Caco-2 (cell line): Measurements from ENCODE around the gene GRIK4. TPM values are rescaled to one million over a fixed set of nuclear protein-coding genes. Genes with fewer than 3 reads are reported as not detected.

Experiments used
- BruUV-seq: library from RNA; stranded (reverse); fragments of 400-500 nt; replicated peaks from 2 replicates; lab custom pipeline; 2021; lab: Mats Ljungman, UMichigan
- CTCF ChIA-PET: fragments of 300-600 bp; sonication (Branson Sonifier 250); formaldehyde crosslinking; loops from one replicate; lab custom pipeline; 2022; ENCODE audit warnings: antibody characterized with exemption; lab: Charles Lee
- POLR2A ChIA-PET: fragments of 300-600 bp; sonication (Branson Sonifier 250); formaldehyde crosslinking; loops from one replicate; lab custom pipeline; 2022; ENCODE audit warnings: antibody characterized with exemption; lab: Charles Lee
- DNase-seq, 2 experiments: peaks; one replicate each; pipeline versions ENCODE4 v3.0.0 to v3.0.0-alpha.2; 2020 to 2022
- H3K27me3 ChIP-seq: replicated peaks from 2 replicates; pipeline ENCODE4 v1.6.0; 2011; ENCODE audit warnings: low read length; ENCODE audit not compliant: control insufficient read depth, insufficient read depth
- H3K36me3 ChIP-seq: 2 replicates; pipeline ENCODE4 v1.5.1; 2011; ENCODE audit warnings: low read length; ENCODE audit not compliant: control insufficient read depth, insufficient read depth
- H3K4me1 ChIP-seq: fragments of 250-450 bp; sonication (Bioruptor Pico); 2 replicates; pipeline ENCODE4 v1.5.1; 2020; ENCODE audit warnings: mild to moderate bottlenecking
- H3K4me3 ChIP-seq: 2 replicates; pipeline ENCODE4 v1.5.1; 2011; ENCODE audit warnings: low read depth, mild to moderate bottlenecking, control low read depth, low read length
- H3K9me3 ChIP-seq: fragments of 250-450 bp; sonication (Bioruptor Pico); 2 replicates; pipeline ENCODE4 v1.5.1; 2020; ENCODE audit warnings: mild to moderate bottlenecking, moderate library complexity
- H3K27ac Mint-ChIP-seq: one replicate; pipeline ENCODE4 v1.8.0; 2022; ENCODE audit warnings: mixed read lengths; ENCODE audit not compliant: unreplicated experiment
- H3K27me3 Mint-ChIP-seq: one replicate; pipeline ENCODE4 v1.8.0; 2022; ENCODE audit warnings: mixed read lengths; ENCODE audit not compliant: insufficient read depth, unreplicated experiment
- H3K36me3 Mint-ChIP-seq: one replicate; pipeline ENCODE4 v1.8.0; 2022; ENCODE audit warnings: mild to moderate bottlenecking, mixed read lengths; ENCODE audit not compliant: insufficient read depth, unreplicated experiment
- H3K4me1 Mint-ChIP-seq: one replicate; pipeline ENCODE4 v1.8.0; 2022; ENCODE audit warnings: low read depth, mixed read lengths; ENCODE audit not compliant: unreplicated experiment
- H3K4me3 Mint-ChIP-seq: one replicate; pipeline ENCODE4 v1.8.0; 2022; ENCODE audit warnings: mild to moderate bottlenecking, moderate library complexity, mixed read lengths; ENCODE audit not compliant: unreplicated experiment
- H3K9me3 Mint-ChIP-seq: one replicate; pipeline ENCODE4 v1.8.0; 2022; ENCODE audit warnings: mixed read lengths; ENCODE audit not compliant: unreplicated experiment
- intact Hi-C: fragments of 100-400 bp; cut with micrococcal nuclease; formaldehyde crosslinking; loops from one replicate; pipeline ENCODE4 v1.10.0; 2022; ENCODE audit not compliant: unreplicated experiment
- total RNA-seq: library from RNA; stranded (reverse); gene quantifications from 2 replicates; pipeline ENCODE4 v1.2.3, GENCODE V29; 2022
- TF ChIP-seq, protein P1 (sequence below), 2 experiments: fragments of 200-600 bp in 1 of 2; IDR thresholded peaks; 1 replicate in 1 of 2; 2 replicates in 1 of 2; pipeline versions ENCODE4 v1.5.1 to v1.8.0; 2011 to 2022; ENCODE audit warnings: antibody characterized with exemption in 1 of 2, control low read depth in 1 of 2, inconsistent platforms in 1 of 2, low read depth in 1 of 2, low read length in 1 of 2, mild to moderate bottlenecking in 1 of 2, moderate library complexity in 1 of 2; ENCODE audit not compliant: insufficient read depth in 1 of 2, severe bottlenecking in 1 of 2, unreplicated experiment in 1 of 2

GRIK4 gene
- total RNA-seq, 1 experiment from 2014 or later: 2.0 TPM

DNA sequence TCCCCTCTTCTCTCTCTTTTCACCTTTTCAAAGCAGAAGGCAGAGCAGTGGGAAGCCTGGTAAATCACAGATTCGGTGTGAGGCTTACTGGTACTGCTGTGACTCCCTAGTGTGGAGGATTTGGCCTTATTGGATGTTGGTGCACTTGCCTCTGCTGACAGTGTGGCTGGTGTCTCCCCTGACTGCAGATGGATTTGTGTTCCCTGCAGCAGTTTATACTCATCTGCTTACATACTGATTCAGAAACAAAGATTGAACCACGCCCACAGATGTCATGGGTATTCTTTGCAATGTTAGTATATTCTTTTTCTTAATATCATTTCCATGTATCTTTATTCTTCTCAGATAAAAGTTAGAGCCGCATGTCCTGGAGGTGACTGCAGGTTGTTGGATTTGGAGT is 26.8 kb upstream of the GRIK4 start:
- Mint-ChIP-seq H3K9me3 (no peaks in the 10 kb centered on the region), H3K4me1 (no peaks in the 10 kb centered on the region), H3K4me3 (no peak overlapping the region), H3K27me3 (no peaks in the 10 kb centered on the region), H3K27ac (no peak overlapping the region), H3K36me3 (peaks cover 65% of the 10 kb centered on the region)
- no peaks in the 10 kb centered on the region; the same call in none of the 2 replicates for H3K36me3 ChIP-seq
- no peak overlapping the region for H3K4me3 ChIP-seq
- BruUV-seq: no TSS peak
- POLR2A ChIA-PET: no interaction called here
- intact Hi-C loops: no loop called here
- TF ChIP-seq, protein P1, sequence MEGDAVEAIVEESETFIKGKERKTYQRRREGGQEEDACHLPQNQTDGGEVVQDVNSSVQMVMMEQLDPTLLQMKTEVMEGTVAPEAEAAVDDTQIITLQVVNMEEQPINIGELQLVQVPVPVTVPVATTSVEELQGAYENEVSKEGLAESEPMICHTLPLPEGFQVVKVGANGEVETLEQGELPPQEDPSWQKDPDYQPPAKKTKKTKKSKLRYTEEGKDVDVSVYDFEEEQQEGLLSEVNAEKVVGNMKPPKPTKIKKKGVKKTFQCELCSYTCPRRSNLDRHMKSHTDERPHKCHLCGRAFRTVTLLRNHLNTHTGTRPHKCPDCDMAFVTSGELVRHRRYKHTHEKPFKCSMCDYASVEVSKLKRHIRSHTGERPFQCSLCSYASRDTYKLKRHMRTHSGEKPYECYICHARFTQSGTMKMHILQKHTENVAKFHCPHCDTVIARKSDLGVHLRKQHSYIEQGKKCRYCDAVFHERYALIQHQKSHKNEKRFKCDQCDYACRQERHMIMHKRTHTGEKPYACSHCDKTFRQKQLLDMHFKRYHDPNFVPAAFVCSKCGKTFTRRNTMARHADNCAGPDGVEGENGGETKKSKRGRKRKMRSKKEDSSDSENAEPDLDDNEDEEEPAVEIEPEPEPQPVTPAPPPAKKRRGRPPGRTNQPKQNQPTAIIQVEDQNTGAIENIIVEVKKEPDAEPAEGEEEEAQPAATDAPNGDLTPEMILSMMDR (IDR thresholded peaks at IDR 0.05; ENCODE audit: insufficient read depth in 1 of 2, low read depth in 1 of 2, low read length in 1 of 2, severe bottlenecking in 1 of 2, unreplicated experiment in 1 of 2): no peak
- CTCF ChIA-PET: no interaction called here
- no peaks in the 10 kb centered on the region for H3K27me3 ChIP-seq
- no peak for DNase-seq
- no peaks in the 10 kb centered on the region for H3K4me1 ChIP-seq
- no peaks in the 10 kb centered on the region for H3K9me3 ChIP-seq

DNA sequence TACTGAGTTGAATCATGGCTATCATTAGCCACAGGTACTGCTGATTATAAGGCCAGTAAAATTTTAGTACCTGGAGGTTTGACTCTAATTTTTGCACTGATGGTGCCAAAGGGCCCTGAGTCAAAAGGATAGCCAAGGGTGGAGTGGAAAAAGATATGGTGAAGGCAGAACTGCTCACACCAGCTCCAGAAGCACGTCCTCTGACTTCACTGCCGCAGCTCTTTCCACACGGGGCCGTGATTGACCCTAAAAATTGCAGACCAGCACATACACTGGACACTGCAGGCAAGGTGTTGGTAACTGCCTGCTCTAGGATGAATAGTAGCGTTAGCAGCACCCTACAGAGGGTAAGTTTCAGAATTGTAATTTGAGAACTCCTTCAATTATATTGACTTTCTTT is 25.4 kb upstream of the GRIK4 start:
- CTCF ChIA-PET: no interaction called here
- TF ChIP-seq, protein P1 (IDR thresholded peaks at IDR 0.05; ENCODE audit: insufficient read depth in 1 of 2, low read depth in 1 of 2, low read length in 1 of 2, severe bottlenecking in 1 of 2, unreplicated experiment in 1 of 2): no peak
- H3K4me1 Mint-ChIP-seq: no peaks in the 10 kb centered on the region

DNA sequence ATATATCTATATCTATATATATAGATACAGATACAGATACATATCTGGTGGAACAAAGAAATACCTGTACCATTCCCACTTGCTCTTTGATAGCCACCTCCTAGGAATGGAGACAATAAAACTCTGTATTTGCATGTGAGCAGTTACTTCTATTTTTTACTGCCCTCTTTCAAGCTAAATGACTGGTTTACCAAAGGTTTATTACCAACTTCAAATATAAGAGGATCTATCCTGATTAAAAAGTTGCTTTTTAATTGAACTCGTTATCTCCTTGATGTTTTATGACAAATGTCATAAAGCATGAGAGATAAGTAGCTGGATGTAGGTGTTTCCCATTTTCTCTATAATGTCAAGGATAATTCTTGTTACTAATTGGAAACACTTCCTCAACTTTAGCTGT is 21.7 kb upstream of the GRIK4 start:
- Histone ChIP-seq H3K27me3 (no peaks in the 10 kb centered on the region), H3K9me3 (no peaks in the 10 kb centered on the region)
- POLR2A ChIA-PET: no interaction called here

More for the DNA sequence above, 25.4 kb upstream of the GRIK4 start:
- Histone ChIP-seq H3K4me1 (no peaks in the 10 kb centered on the region), H3K4me3 (no peak overlapping the region), H3K27me3 (no peaks in the 10 kb centered on the region), H3K36me3 (no peaks in the 10 kb centered on the region; the same call in none of the 2 replicates), H3K9me3 (no peaks in the 10 kb centered on the region)
- Mint-ChIP-seq H3K27ac (no peak overlapping the region), H3K36me3 (peaks cover 51% of the 10 kb centered on the region), H3K9me3 (no peaks in the 10 kb centered on the region), H3K27me3 (no peaks in the 10 kb centered on the region), H3K4me3 (no peak overlapping the region)
- DNase-seq: no peak
- BruUV-seq: no TSS peak
- POLR2A ChIA-PET: no interaction called here
- intact Hi-C loops: no loop called here

More for the DNA sequence above, 21.7 kb upstream of the GRIK4 start:
- Mint-ChIP-seq H3K4me3 (no peak overlapping the region), H3K4me1 (peaks cover 3% of the 10 kb centered on the region), H3K27ac (no peak overlapping the region), H3K27me3 (no peaks in the 10 kb centered on the region), H3K36me3 (peaks cover 16% of the 10 kb centered on the region), H3K9me3 (no peaks in the 10 kb centered on the region)
- TF ChIP-seq, protein P1 (IDR thresholded peaks at IDR 0.05; ENCODE audit: insufficient read depth in 1 of 2, low read depth in 1 of 2, low read length in 1 of 2, severe bottlenecking in 1 of 2, unreplicated experiment in 1 of 2): no peak
- CTCF ChIA-PET: no interaction called here
- H3K4me3 ChIP-seq: no peak overlapping the region
- BruUV-seq: no TSS peak
- no peak for DNase-seq
- no peaks in the 10 kb centered on the region; the same call in 1 of the 2 replicates for H3K36me3 ChIP-seq
- no peaks in the 10 kb centered on the region for H3K4me1 ChIP-seq
- intact Hi-C loops: no loop called here
